Activated CD8-positive, alpha-beta memory T cell treated with anti-CD3 and anti-CD28 coated beads for 4 hours (primary cell): ENCODE data around the gene FAM161A.
"Not testable (repeated sequence)": the region's sequence is repeated elsewhere in the genome, so short reads cannot be mapped to it uniquely, and the experiment has no call there.

Experiments used
- DNase-seq, 2 donors: peaks; one replicate each; pipeline ENCODE4 v3.0.0-alpha.2; 2020; ENCODE audit warnings: low read depth in 2 of 2

Gene FAM161A

DNA sequence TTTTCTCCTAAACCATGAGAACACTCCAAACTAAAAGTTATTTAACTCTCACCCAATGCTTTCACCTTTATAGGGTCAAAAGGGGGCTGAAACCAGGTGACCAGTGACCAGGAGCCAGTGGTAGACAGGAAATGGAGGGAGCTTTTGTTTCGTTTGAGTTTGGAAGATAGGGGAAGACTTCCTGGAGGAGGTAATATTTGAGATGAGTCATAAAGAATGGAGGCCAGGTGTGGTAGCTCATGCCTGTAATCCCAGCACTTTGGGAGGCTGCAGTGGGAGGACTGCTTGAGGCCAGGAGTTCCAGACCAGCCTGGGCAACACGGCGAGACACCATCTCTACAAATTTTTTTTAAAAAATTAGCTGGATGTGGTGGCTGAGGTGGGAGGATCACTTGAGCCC, 8.5 kb downstream of the FAM161A start:
- DNase-seq, result no peak

DNA sequence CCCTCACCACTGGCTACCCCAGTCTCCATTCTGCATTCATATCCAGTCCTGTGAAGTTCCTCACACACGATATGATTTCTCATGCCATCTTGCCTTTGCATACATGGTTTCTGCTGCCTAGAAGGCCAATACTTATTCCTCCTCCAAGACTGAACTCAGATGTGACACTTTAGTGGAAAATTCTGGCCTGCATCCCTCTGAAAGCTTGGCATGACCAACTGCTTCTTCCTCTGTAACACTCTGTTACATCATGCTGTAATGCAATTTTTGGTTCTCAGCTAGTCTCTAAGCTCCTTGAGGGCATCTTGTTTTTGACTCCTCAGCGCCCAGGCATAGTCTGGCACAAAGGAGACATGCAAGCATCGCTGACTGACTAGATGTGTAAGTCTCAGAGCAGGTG, 12.6 kb downstream of the FAM161A start:
- DNase-seq, result no peak

DNA sequence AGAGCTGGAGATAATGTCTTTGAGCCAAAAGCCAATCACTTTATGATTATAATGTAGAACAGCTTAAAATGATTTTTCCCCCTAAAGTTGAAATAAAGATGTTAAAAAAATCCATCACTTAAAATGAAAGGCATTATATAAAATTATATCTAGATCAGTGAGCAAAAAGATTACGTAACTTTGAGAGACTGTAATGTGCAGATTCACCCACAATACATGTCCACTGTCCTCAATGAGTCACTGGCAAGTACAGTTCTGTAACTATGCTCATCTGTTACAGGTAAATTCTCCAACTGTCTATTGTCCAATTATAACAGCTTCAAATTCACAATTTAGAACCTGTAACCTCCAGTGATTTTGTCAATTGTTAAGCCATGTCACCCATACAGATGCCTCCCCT, 19.0 kb downstream of the FAM161A start:
- no peak for DNase-seq

DNA sequence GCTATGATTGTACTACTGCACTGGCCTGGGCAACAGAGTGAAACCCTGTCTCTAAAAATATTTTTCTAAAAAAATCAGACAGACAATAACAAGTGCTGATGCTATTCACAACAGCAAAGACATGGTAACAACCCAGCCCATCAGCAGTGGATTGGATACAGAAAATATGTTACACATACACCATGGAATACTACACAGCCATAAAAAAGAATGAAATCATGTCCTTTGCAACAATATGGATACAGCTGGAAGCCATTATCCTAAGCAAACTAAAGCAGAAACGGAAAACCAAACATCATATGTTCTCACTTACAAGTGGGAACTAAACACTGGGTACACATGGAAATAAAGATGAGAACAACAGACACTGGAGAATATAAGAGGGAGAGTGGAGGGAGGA, 19.9 kb downstream of the FAM161A start:
- DNase-seq, result no peak

DNA sequence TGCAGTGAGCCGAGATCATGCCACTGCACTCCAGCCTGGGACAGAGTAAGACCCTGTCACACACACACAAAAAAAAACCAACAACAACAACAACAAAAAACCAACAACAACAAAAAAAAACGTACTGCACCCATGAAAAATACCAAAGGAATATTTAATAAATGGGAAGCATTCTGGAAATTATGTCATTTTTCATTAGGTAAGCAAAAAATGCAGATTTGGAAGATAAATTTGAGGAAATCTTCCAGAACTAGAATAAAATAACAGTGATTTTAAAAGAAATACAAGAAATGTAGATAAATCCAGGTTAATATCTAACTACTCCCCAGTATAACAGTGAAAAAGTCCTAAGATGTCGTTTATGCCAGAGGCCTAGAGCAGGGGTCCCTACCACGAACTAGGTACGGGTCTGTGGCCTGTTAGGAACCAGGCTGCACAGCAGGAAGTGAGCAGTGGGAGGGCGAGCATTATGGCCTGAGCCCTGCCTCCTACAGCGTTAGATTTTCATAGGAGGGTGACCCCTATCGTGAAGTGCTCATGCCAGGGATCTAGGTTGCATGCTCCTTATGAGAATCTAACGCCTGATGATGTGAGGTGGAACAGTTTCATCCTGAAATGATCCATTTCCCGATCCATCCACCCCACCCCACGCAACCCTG, 21.5 kb downstream of the FAM161A start:
- no peak for DNase-seq

DNA sequence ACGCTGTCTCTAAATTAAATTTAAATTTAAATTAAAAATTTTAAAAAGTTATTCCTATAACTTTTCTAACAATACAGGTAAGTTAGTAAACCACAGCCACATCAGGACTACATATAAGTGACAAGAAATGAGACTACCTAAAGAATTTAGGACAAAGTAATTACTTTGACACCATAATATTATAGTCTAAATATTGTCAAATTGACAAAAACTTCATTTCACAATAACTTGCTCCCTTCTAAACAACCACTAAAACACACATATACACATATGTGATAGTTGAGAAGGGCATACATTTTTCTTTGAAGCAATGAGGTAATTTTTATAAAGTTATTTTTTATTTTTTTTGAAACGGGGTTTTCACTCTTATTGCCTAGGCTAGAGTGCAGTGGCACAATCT, 31.6 kb downstream of the FAM161A start:
- DNase-seq, result no peak

DNA sequence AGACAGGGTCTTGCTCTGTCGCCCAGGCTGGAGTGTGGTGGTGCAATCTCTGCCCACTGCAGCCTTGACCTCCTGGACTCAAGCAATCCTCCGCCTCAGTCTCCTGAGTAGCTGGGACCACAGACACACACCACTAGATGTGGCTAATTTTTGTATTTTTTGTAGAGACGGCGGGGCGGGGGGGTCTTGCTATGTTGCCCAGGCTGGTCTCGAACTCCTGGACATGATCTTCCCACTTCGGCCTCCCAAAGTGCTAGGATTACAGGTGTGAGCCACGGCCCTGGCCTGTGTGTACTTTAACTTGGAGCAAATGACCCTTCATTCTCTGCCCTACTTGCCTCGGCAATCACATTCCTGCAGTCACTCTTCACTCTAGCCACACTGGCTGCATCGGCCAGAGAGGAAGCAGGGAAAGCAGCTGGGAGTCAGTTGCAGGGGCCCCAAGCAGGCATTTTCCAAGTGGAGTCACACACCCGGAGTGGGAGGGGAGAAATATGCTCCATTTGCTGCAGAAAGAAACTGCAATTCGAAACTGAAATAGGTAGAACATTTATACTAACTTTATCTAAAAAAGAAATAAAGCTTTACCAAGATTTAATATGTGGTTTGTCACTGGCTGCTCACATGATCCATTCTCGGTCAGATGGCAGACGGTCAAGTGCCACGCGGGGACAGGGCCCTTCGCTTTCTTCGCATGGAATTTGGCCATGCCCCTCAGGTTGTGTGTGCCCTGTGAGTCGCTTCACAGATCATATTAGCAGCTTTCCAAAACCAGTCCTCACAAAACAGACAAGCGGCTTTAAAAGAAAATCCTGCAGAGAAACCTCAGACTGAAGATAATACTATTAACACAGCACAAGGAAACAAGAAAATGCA, 37.1 kb downstream of the FAM161A start:
- no peak for DNase-seq

DNA sequence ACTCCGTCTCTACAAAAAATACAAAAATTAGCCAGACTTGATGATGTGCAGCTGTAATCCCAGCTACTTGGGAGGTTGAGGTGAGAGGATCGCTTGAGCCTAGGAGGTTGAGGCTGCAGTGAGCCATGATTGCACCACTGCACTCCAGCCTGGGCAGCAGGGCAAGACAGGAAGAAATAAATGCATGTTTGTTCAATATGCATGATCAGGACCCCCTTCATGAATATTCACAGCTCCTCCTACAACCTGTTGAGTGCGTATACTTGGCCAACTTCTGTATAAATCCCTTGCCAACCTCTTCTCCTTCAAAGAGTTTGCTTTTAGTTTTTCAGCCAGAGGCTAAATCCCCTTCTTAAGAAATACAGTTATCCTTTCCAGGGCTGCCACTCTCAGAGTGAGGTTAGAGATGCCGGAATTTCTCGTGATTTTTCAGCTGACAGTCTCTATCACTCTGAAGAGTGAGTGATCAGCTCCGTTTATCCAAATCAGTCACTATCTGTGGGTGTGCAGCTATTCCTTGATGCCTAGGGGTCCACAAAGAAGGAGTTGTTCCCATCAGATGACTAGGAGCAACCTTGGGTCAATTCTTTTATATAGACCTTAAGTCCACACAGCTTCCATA, 39.2 kb downstream of the FAM161A start:
- no peak for DNase-seq

DNA sequence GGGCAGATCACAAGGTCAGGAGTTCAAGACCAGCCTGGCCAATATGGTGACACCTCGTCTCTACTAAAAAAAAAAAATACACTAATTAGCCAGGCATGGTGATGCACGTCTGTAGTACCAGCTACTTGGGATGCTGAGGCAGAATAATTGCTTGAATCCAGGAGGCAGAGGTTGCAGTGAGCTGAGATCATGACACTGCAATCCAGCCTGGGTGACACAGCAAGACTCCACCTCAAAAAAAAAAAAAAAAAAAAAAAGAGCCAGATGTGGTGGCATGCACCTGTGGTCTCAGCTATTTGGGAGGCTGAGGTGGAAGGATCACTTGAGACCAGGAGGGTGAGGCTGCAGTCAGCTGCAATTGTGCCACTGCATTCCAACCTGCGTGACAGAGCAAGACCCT, 40.5 kb downstream of the FAM161A start:
- DNase-seq, result not testable (repeated sequence)

DNA sequence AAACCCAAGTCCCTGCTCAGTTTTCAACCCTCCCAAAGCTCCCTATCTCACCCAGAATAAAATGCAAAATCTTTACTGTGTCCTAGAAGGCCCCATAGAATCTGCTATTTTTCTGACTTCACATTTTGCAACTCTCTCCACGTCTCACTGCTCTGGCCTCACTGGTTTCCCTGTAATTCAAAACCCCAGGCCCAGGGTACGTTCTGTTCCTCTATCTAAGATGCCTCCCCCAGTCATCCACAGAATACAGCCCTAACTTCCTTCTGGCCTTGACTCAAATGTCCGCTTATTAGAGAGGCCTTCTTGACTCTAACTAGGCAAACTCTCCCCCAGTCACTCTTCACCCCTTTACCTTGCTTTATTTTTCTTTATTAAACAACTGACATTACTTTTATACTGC, 42.0 kb downstream of the FAM161A start:
- no peak for DNase-seq

DNA sequence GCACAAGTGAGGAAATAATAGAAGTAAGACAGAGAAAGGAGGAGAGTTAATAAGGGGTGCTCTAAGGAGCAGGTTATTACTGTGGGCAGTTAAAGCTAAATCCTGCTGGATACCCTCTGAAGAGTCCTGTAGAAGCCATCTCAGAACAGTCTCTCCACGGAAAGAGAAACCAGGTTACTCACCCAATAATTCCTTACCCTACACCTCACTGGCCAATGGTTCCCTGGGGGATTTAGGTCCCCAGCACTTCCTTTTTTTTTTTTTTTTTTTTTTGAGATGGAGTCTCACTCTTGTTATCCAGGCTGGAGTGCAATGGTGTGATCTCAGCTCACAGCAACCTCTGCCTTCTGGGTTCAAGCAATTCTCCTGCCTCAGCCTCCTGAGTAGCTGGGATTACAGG, 43.7 kb downstream of the FAM161A start:
- not testable (repeated sequence) for DNase-seq

DNA sequence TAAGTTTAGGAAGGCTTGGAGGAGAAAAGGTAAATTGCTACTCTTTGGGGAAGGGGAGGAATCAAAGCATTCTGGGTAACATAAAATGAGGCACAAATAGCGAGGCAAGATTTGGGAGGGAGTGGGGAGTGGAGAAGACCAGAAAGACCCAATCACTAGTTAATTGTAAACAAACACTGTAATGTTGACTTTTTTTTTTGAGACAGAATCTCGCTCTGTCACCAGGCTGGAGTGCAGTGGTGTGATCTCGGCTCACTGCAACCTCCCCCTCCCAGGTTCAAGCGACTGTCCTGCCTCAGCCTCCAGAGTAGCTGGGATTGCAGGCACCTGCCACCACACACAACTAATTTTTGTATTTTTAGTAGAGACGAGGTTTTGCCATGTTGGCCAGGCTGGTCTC, 45.2 kb downstream of the FAM161A start:
- not testable (repeated sequence) for DNase-seq

DNA sequence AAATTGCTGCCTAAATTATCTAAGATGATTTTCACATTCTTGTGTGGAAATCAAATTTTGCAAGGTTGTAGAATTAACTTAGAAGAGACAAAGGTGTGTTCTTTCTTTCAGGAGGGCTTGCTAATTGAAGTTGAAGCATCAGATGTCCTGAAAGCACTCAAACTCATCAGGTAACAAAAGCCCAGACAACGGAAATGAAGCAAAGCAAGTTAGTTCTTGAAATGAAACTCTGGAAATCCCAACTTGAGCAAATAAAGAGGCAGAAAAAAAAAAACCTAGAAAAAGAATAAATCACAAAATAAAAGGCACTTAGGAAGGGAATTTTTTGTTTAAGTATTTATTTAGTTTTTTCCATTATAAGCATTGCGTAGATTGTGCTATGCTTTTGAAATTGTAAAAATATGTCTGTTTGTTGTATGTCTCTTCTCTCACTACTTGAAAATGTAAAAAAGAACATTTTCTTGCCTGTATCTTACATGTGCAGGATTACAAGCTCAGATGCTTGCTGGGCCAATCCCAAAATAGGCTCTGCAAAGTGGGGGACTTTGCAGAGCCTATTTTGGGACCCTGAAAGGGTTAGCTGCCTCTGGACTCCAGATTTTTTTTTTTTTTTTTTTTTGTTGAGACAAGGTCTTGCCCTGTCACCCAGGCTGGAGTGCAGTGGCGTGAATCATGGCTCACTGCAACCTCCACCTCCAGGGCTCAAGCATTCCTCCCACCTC, 46.7 kb downstream of the FAM161A start:
- no peak for DNase-seq

DNA sequence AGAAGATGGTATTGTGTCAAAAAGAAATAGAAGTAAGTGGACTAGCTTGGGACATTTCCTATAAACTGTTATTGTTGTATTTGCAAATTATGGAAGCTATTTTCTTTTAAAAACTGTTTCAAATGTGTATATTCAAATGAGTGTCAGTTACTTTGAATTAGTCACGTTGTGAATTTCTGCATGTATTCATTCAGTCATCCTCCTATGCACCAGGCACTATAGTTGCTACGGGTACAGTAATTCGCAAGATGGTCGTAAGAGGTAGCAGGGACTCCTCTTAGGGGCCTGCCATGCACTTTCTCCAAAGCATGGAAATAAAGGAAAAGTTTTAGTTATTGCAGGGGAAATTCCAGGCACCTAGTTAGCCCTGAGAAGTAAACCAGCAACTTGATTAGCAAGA, 51.3 kb downstream of the FAM161A start:
- no peak for DNase-seq

DNA sequence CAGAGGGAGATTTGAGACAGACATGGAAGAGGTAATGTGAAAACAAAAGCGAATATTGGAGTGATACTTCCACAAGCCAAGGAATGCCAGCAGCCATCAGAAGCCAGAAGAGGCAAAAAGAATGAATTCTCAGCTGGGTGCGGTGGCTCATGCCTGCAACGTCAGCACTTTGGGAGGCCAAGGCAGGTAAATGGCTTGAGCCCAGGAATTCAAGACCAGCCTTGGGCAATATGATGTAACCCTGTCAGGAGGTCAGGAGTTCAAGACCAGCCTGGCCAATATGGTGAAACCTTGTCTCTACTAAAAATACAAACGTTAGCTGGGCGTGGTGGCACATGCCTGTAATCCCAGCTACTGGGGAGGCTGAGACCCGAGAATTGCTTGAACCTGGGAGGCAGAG, 54.8 kb downstream of the FAM161A start:
- no peak for DNase-seq

DNA sequence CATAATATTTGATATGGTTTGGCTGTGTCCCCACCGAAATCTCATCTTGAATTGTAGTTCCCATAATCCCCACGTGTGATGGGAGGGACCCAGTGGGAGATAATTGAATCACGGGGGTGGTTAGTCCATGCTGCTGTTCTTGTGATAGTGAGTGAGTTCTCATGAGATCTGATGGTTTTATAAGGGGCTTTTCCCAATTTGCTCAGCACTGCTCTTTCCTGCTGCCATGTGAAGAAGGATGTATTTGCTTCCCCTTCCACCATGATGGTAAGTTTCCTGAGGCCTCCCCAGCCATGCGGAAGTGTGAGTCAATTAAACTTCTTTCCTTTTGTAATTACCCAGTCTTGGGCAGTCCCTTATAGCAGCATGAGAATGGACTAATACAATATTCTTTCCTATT, 56.4 kb downstream of the FAM161A start:
- DNase-seq, result not testable (repeated sequence)

DNA sequence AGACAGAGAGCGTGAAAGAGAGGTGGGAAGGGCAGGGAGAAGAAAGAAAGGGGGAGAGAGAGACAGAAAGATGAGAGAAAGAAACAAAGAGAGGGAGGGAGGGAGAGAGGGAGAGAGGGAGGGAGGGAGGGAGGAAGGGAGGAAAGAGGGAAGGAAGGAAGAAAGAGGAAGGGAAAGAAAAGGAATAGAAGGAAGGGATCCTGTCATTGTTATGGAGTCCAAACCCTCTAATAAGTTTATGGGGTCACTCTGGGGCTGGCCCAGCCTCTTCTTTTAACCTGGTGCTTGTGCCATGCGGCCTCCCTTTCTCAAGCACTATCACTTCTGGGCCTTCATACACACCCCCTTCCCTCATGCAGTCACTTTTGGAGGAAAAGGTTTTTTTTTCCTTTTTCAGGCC, 58.5 kb downstream of the FAM161A start:
- DNase-seq, result no peak

DNA sequence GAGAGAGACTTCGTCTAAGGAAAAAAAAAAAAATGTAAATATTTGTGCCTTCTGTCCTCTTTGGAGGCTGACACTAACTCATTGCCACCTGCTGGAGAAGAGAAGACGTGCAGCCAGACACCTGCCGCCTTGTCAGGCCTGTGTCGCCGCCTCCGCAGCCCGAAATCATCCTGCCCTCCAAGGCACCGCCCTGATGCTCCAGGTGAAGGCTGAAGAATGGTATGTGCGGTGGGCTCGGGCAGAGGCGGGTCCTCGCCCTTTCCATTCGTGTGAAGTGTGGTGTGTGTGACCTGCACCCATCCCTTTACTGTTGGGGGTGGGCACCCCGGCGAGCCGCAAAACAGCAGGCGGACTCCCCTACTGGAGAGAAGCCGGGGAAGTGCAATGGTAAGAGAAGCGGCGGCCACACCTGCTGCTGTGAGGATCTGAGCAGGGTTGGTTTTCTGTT, 60.4 kb downstream of the FAM161A start:
- DNase-seq, result peak; percentile 24 to 44

DNA sequence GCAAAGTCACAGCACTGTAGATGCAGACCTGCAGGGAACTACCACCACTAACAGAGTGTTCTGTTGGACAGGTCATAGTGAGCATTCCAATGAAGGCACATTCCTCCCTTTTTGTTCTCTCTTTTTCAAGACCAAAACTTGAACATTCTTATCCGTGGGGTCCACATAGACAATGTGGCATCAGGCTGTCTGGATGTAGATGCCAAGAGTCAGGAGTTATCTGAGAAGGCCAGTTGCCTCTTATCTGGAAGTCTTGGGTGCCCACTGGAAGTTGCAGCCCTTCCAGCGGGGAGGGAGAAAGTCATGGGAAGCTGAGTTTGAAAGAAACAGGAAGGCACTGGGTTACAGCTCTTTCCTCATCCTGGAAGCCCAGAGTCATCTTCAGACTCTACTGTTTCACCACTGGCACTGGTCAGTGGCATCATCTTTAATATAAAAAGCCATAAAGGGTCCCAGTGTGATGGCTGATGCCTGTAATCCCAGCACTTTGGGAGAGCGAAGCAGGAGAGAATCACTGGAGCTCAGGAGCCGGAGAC, 61.4 kb downstream of the FAM161A start:
- no peak for DNase-seq

DNA sequence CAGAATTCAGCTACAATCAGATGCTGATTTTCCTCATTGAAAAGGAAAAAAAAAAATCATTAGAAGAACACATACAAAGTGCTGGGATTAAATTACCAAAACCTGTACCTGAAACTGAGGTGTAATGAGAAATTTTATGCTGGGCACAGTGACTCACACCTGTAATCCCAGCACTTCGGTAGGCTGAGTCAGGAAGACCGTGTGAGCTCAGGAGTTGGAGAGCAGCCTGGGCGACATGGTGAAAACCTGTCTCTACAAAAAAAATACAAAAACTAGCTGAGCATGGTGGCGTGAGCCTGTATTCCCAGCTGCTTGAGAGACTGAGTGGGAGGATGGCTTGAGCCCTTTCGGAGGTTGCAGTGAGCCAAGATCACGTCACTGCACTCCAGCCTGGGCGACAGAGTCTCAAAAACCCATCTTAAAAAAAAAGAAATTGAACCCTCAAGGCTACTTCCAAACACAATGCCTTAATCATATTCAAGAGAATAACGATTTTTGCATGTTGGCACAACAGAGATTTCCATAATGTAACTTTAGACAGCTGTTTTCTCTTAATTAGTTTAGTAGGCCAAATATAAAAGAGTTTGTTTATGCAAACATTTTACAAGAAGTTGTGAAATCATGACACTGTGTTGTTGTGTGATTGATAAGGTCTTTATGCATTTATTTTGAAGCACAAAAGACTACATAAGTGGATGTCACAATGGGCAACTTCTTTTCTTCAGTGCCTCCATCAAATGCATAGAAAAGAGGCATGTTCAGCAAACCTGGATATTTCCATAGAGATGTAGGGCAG, 63.9 kb downstream of the FAM161A start:
- DNase-seq, result no peak

DNA sequence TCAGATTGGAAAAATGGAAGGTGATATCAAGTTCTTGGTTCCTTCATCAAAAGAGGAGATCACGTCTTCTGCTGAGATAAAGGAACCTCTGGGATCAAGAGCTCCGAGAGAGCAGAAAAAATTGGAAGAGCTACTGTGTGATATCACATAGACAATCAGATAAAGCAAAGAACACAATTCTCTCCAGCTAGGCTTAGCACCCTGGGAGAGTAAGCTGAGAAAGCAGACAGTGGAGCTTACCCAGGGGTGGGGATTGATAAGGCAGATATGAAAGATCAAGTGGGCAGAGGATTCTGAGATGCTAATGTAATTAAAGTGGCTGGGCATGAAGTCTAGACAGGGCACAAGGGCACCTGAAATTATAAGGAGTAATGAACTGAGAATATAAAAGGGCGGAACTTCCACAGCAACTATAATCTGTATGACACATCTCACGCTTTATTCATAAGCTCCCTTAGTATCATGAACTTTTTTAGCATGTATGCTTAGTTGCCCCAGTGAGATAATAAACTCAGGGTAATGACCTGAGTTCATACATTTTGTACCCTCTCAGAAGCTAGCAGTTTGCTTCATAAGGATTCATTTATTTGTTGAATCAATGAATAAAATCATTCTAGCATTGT, 65.8 kb downstream of the FAM161A start:
- no peak for DNase-seq
